Stimulated activated CD4-positive, alpha-beta T cell treated with anti-CD3 and anti-CD28 coated beads, Interleukin-12 subunit alpha, Interleukin-12 subunit beta, amount 100 ng/mL, for 48 hours (primary cell): ENCODE results near the gene KCNQ4.

Source experiments
- DNase-seq, 3 donors: peaks; one replicate each; pipeline ENCODE4 v3.0.0-alpha.2; 2020; ENCODE audit warnings: low read depth in 2 of 3, low spot score in 1 of 3

KCNQ4 gene

GRCh38 chr1:40818264-40818961, 34.8 kb downstream of the KCNQ4 start:
- DNase-seq, result peak; percentile 72 to 82 (median 80)

DNA sequence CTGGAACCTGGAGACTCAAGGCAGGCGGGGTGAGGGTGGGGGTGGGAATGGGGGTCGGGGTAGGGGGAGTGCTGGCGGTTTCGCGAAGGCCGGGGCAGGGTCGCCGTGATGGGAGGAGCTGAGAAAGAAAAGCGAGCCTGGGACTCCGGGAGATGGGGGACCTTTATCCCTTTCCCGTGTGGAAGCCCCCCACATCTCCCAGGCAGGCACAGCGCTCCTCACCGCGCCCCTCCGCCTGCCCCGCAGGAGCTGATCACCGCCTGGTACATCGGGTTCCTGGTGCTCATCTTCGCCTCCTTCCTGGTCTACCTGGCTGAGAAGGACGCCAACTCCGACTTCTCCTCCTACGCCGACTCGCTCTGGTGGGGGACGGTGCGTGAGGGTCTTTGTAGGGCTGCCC, 35.5 kb downstream of the KCNQ4 start:
- DNase-seq, result no peak

DNA sequence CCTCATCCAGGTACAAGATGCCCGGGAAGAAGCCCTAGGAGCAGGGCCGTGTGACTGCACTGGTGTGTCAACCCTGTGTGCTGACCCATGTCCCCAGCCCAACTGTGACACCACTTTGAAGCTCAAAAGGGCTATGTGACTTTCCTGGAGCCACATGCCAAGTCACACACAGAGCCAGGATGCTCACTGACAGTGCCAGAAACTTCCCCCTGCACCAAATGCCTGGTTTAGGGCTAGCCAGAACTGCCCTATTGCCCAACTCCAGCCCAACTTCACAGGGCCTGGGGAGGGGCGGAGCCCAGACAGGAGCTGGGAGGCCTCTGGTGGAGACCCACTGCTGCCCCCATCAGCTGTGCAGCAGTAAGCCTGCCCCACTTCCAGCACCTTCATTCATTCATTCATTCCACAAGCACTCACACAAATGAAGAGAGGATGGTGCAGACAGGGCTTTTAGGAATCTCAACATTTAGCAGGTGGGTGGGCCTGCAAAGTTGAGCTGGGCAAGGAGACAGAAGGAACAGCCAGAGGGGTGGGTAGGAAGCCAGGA, 36.7 kb downstream of the KCNQ4 start:
- DNase-seq, result no peak

- no peak for DNase-seq
Measured at GRCh38 chr1:40820911-40821693, 37.5 kb downstream of the KCNQ4 start.

- DNase-seq, result no peak
Measured at GRCh38 chr1:40822890-40823289, 39.3 kb downstream of the KCNQ4 start.

- no peak for DNase-seq
Measured at GRCh38 chr1:40823345-40823744, 39.8 kb downstream of the KCNQ4 start.

DNA sequence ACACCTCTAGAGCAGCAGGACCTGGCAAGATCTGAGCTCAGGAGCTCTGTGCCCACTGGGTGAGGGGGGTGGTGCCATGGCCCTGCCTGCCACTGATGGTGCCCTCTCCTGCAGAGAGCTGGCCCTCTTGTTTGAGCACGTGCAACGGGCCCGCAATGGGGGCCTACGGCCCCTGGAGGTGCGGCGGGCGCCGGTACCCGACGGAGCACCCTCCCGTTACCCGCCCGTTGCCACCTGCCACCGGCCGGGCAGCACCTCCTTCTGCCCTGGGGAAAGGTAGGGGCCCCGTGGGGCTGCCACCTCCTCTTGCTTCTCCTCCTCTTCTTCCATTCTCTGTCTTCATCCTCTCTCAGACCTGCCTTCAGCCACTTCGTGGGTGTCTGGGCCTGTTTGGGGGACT, 40.4 kb downstream of the KCNQ4 start:
- DNase-seq, result no peak

- no peak for DNase-seq
Measured at GRCh38 chr1:40824591-40825434, 41.2 kb downstream of the KCNQ4 start.

- no peak for DNase-seq
Measured at GRCh38 chr1:40825435-40825788, 41.8 kb downstream of the KCNQ4 start.

- no peak for DNase-seq
Measured at GRCh38 chr1:40825996-40826395, 42.4 kb downstream of the KCNQ4 start.

DNA sequence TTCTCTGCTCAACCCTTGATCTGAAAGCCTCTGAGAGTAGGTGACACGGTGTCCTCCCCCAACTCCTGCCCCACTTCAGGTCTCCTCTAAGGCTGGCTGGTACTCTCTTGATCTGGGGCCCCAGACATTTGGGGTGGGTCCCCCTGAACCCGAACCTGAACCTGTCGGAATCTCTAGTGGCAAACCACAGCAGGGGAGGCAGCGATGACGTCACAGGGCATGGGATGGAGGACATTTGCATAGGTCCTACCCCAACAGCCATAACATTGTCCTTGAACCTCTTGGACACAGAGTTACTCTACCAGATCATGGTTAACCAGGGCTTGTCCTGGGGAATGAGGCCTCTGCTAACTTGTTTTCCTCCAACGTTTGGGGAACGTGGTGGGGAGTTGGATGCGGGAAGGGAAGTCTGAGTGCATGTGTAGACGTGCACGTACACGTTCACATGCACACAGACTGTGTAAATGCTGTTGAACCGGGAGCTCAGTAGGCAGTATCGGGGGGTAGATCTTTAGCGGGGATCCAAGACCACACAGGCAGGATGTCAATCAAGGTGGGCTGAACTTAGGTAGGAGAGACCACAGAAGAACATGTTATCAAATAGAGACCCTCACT, 46.2 kb downstream of the KCNQ4 start:
- DNase-seq, result no peak

GRCh38 chr1:40830419-40830943, 46.9 kb downstream of the KCNQ4 start:
- DNase-seq, result no peak

DNA sequence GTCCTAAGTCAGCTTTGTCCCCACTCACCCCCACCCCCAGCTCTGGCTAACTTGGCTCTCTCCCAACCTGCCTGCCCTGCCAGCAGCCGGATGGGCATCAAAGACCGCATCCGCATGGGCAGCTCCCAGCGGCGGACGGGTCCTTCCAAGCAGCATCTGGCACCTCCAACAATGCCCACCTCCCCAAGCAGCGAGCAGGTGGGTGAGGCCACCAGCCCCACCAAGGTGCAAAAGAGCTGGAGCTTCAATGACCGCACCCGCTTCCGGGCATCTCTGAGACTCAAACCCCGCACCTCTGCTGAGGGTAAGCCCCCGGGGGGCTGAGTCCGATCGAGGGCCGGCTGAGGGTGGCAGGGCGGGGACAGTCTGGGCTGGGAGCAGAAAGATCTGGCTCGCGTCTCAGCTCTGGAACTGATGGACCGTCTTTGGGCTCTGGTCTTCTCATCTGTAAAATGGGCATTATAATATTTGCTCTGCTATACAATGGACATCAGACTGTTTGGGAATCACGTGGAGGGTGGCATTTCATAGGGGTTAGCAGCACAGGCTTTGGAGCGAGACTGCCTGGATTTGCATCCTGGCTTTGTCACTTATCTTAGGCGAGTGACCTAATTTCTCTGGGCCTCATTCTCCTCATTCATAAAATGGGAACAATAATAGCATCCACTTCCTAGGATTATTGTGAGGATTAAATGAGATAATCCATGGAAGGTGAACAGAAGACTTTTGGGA, 47.6 kb downstream of the KCNQ4 start:
- no peak for DNase-seq

DNA sequence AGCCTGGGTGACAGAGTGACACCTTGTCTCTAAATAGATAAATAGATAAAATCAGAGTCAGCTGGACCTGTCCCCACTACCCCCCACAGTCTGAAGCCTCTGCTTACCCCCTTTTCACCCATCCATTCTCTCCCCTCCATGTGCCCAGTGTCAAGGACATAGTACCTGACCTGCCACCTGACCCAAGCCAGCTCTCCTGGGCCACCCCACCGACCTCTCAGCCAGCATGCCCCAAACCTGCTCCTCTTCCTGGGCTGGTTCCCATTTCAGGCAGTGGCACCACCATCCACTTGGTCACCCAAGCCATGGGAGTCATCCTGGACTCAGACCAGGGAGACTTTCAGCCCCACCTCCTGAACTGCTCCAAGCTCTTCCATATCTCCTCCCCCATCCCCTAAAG, 50.4 kb downstream of the KCNQ4 start:
- no peak for DNase-seq

- DNase-seq, result no peak
Measured at GRCh38 chr1:40834968-40835545, 51.5 kb downstream of the KCNQ4 start.

- no peak for DNase-seq
Measured at GRCh38 chr1:40836283-40836682, 52.7 kb downstream of the KCNQ4 start.

GRCh38 chr1:40837601-40838000, 54.0 kb downstream of the KCNQ4 start:
- DNase-seq, result no peak

DNA sequence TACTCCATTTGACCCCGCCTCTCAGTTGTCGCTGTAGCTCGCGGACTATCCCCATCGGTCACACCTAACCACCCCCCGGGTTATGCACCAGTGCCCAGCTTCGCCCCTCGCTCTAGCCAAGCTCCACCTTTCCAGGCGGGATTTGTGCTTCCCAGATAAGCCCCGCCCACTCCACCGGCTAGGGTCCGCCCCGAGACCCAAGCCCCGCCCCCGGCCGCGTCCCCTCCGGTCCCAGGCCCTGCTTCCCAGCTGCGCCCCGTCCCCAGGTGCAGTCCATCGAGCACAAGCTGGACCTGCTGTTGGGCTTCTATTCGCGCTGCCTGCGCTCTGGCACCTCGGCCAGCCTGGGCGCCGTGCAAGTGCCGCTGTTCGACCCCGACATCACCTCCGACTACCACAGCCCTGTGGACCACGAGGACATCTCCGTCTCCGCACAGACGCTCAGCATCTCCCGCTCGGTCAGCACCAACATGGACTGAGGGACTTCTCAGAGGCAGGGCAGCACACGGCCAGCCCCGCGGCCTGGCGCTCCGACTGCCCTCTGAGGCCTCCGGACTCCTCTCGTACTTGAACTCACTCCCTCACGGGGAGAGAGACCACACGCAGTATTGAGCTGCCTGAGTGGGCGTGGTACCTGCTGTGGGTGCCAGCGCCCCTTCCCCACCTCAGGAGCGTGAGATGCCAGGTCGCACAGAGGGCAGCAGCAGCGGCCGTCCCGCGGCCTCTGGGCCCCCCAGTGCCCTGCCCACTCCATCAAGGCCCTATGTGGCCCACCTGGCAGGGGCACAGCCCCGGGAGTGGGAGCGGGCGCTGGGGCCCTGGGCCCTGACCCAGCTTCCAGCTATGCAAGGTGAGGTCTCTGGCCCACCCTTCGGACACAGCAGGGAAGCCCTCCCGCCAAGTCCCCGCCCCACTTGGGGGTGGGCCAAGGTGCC, 54.7 kb downstream of the KCNQ4 start:
- DNase-seq, result no peak
